COLO668 (cell line): ENCODE data around the gene PRC1.
"Not testable (repeated sequence)": the region's sequence is repeated elsewhere in the genome, so short reads cannot be mapped to it uniquely, and the experiment has no call there.

Experiments used
- DNase-seq: peaks from one replicate; lab custom pipeline; 2025; ENCODE audit not compliant: unreplicated experiment; lab: John Stamatoyannopoulos, UW

Gene PRC1, protein sequence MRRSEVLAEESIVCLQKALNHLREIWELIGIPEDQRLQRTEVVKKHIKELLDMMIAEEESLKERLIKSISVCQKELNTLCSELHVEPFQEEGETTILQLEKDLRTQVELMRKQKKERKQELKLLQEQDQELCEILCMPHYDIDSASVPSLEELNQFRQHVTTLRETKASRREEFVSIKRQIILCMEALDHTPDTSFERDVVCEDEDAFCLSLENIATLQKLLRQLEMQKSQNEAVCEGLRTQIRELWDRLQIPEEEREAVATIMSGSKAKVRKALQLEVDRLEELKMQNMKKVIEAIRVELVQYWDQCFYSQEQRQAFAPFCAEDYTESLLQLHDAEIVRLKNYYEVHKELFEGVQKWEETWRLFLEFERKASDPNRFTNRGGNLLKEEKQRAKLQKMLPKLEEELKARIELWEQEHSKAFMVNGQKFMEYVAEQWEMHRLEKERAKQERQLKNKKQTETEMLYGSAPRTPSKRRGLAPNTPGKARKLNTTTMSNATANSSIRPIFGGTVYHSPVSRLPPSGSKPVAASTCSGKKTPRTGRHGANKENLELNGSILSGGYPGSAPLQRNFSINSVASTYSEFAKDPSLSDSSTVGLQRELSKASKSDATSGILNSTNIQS

DNA sequence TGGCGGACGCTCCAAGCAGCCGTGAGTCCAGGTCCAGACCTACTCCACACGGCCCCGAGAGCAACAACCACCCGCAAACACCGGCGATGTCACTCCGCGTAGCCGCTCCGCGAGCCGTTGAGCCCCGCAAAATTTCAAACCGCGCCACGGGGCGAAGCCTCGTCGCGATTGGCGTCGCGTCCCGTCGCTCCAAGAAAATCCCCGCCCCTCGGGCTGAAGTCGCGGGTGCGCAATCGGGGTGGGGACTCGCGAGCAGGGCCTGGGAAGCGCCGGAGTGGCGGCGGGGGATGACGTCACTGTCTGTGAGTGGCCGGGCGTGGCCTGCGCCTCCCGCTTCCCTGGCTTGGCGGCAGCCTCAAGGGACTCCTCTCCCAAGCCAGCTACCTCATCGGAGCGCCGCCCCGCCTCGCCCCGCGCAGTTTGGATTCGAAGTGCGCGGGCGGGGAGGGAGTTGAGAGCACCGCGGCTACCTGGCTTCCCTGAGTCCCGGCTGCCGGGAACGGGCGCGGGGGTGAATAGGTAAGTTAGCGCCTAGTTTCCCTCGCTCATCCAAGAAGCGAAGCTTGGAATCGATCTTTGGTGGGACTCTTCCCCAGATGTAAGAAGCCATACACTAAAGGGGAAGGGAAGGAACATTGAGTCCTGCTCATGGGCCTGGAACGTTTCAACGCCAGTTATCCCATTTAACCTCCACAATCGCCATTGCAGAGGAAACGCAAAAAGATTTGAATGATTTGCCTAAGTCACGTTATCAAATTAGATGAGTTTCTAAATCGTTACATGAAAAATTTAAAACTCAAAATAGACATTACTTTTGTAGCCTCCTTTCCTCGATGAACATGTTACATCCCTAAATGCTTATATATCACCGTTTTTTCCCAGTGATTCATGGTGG lies at the start of gene PRC1:
PRC1 (minus strand) TSS at position 119 of the 895 bp plus-strand sequence; CDS start at position 1, 118 bp downstream.
- DNase-seq = peak; percentile 98

DNA sequence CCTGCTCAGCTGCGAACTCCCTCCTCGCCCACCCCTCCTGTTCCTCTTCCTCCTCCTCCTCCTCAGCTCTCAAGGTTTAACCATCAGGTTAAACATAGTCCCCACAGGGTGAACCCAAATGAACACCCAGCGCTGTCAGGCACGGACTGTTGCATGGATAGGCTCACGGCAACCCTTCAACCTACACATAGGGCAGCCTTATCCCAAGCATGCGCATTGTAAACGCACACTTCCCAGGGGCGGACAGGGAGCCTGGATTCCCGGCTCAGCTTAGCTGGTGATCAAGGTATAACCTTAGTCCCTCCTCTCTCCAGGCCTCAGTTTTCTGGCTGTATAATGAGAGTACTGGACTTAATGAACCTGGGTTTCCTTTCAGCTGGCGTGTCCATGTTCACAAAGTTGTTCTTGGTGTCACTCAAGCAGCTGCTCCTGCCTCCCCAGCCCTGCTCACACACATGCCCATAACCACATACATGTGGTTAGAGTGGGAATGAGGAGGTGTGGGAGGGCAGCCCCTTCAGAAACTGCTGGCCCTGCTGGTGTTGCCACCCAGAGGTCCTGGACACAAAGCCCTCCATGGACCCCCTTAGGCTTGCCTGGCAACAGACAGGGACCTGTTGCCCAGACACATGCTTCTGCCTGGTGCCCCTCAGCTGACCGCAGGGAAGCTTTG lies 49.0 kb upstream of the PRC1 start:
- no peak for DNase-seq

DNA sequence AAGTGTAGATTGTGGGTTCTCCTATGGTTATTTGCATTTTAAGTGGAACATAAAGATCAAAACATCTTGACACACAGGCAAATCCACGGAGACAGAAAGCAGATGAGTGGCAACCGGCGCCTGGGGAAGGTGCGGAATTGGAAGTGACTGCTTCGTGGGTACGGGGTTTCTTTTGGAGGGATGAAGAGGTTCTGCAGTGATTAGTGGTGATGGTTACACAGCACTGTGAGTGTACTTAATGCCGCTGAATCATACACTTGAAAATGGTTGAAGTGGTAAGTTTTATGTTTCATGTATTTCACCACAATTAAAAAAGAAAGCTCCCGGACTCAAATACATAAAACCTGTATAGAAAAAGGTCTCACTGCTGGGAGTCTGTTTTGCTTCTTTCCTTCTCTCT lies 46.5 kb upstream of the PRC1 start:
- DNase-seq = no peak

DNA sequence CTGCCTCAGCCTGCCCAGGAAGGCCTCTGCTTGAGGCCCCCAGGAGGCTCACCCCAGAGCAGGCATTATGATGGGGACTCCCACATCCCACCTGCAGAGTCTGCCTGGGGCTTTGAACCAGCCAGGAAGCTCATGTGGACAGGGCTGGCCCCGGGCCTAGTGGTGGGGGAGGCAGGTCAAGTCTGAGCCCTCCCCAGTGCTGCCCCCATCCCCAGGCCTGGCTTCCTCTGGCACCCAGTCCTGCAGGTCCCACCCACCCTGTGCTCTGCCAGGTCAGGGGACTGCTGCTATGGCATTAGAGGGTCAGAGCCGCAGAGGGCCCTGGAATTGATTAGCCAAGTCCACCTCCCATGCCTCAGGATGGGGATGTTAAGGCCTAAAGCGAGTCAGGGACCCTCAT lies 45.7 kb upstream of the PRC1 start:
- DNase-seq = no peak

DNA sequence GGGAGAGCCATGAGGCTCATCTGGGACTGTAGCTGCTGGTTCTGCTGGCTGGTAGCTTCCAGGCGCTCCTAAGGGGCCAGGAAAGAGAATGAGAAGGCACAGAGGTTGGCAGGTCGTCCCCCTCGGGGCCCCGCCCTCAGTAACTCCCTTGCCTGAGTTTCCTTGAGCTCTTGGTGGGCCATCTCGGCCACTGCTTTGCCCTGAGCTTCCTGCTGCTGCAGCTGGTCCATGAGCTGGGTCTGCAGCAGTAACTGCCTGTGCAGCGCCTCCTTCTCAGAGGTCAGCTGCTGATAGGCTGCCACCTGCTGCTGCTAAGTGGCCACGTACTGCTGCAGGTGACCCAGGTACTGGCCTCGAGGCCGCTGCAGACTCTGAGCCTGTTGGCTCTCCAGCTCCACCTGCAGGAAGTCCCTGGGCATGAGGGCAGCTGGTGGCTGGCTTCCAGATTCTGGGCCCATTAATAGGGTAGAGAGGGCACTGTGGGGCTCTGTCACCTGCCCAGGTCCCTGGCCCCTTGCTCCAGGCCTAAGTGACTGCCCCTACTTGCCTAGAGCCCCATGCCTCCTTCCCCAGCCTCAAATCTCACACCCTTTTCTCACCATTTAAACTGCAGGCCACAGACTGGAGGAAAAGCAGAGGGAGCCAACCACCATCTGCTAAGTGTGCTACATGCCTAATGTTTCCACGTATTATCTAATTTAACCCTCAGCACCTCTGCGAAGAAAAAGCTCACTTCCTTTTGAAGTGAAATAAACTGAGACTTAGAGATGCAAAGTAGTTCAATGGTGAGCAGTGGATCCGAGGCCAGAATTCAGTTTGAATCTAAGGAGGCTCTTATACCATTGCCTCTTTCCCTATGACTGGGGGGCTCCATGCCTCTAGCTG lies 38.8 kb upstream of the PRC1 start:
- DNase-seq = peak; percentile 88

DNA sequence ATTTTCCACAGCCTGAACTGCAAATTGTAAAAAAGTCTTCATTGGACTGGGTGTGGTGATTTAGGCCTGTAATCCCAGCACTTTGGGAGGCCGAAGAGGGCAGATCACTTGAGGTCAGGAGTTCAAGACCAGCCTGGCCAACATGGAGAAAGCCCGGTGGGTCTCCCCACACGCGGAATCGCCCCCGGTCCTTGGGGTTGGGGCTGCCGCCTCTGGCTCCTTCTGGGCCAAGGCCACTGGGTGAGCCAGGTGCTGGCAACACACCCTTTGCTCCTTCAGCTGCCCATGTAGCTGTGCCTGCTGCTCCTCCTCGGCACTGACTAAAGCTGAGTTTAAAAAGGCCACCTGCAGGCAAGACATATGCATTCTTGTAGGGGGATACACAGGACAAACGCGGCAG lies 37.5 kb upstream of the PRC1 start:
- no peak for DNase-seq

DNA sequence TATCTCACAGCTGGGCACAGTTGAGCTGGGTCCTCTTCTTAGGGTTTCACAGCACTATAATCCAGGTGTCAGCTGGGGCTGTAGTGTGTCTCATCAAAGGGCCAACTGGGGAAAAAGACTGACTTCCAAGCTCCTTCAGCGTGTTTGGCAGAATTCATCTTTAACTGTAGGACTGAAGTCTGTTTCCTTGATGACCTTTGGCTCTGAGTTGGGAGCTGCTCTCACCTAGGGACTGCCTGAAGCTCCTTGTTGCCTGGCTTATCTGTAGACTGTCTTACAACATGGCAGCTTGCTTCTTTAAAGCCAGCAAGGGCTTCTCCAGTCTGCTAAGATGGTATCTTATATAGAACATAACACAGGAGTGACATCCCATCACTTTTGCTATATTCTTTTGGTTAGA lies 33.3 kb upstream of the PRC1 start:
- DNase-seq = no peak

DNA sequence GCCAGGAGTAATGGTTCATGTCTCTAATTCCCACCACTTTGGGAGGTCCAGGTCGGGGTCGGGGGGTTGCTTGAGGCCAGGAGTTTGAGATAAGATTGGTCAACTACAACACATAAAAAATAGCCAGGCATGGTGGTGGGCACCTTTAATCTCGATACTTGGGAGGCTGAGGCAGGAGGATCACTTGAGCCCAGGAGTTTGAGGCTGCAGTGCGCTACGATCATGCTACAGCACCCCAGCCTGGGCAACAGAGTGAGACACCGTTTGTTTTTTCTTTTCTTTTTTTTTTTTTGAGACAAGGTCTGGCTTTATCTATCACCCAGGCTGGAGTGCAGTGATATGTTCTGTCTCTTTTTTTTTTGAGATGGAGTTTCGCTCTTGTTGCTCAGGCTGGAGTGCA lies 29.4 kb upstream of the PRC1 start:
- no peak for DNase-seq

DNA sequence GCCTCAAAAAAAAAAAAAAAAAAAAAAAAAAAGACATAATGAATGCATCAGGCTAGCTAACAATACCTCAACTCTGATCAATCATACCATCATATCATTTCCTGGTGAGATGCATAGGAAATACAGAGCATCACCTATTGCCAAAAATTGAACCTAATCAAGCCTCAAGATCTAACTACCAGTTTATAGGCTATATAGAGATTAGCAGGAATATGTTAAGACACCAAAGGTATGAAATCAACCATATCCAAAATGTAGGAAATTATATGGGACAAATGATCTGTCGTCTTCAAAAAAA lies 28.4 kb upstream of the PRC1 start:
- DNase-seq = no peak

DNA sequence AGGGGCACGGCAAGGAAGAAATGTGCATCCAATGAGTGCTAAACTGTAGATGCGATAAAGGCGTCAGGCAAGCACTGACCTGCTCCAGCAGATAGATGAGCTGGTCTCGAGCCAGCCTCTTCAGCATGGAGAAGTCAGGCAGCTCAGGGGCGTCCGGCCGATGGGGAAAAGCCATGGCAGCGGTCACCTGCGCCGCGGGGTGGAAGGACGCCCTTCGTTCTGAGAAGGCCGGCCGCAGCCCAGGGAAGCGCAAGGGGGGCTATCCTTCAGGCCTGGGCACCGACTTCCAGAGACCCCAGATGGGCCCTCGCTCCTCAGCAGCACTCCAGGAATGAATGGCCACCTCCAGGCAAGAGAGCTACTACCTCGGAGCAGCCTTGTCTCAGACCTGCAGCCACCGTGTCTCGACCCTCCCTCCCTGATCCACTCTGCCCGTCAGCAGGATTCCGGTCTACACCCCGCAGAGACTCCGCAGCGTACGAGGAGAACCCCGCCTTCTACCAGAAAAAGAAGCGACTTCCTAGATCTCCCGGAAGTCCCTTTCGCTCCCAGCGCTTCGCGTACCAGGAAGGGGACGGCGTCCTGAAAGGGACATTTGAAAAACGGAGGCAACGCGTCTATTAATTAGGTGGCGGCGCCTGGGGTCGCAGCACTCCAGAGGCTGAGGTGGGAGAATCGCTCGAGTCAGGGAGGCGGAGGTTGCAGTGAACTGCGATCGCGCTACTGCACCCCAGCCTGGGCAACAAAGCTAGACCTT lies 27.9 kb upstream of the PRC1 start, which contains the start of gene VPS33B:
VPS33B (minus strand) TSS at position 520 of the 757 bp plus-strand sequence; CDS start at position 175, 345 bp downstream.
- peak; percentile 86 for DNase-seq

DNA sequence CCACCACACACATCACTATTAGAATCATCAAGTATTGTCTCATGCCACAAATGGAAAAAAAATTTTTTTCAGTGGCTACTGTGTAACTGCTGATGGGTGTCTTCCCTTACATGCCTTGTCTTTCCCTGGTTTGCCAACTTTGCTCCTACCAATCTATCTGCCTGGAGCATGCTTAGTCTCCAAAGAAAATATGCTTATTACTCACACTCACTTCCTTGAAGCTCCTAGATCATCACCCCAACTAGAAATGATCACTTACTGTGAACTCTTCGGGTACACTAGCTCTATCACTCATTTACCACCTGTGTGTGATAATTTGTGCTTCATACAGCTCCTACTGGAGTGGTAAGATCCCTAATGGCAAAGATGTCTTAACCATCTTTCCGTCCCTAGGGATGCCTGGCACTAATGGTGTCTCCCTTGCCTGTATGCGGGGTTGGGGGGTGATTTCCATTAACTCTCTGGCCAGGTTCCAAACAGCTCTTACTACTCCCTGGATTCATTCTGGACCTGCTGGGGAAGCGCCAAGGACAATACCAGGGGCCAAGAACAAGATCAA lies 27.3 kb upstream of the PRC1 start:
- no peak for DNase-seq

DNA sequence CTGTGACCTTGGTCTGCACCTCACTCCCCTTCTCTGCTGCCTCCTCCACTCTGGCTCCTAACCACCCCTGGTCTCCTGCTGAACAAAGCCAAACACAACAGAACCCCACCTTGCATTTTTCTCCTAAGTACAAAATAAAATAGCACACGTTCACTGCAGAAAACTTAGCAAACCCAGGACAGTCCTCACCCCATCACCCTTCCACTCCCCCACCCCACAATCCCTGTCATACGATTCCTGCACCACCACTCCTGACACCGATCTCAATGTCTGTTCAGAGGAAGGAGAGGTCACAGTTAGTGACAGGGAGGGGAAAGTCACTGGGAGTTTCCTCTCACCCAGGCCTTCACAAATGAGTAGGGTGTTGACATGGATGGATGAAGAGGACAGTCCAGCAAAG lies 23.8 kb upstream of the PRC1 start:
- DNase-seq = no peak

DNA sequence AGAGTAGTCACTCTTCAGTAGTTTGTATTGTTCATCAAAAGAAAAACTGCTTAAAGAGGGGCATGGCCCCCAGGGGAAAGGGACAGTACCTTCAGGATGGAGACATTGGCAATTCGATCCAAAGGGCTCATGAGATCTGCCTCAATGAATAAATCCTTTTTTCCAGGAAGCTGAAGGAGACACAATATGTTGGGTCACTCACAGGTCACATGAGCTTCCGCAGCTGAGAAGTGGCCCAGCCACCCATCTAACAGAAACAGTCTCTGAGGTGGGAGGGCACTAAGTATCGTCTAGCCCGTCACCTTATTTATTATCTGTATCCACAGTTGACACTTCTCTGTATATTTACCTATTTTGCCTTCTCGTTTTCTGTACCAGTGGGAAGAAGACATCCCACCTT lies 23.4 kb upstream of the PRC1 start:
- no peak for DNase-seq

DNA sequence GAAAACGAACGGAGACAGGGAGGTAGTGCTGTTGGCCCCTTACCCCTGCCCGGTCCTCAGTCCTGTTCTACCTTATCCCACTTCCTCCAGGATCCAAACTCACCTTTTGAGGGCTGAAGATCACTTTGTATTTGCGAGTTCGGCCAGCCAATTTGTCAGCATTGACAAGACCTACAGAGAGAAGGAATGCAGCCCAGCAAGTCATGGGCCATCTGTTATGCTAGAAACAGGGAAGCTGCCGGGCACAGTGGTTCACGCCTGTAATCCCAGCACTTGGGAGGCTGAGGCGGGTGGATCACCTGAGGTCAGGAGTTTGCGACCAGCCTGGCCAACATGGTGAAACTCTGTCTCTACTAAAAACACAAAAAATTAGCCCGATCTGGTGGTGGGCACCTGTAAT lies 19.4 kb upstream of the PRC1 start:
- DNase-seq = not testable (repeated sequence)

DNA sequence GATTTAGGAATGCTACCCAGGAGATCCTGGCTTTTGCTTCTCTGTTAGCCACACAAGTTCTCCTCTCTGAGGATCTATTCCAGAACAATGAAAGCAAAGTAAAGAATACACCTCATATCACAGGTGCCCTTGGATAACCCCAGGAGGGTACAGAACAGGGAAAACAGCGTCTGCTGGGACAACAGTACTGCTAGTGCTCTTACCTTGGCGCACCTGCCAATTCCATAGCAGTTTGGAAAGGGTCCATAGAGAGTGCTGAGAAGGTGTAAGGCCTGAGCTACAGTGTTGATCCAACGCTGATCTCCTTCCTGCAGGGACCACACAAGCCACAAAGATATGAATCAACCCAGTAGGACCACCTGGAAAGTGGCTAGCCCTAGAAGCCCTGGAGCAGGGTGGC lies 12.9 kb upstream of the PRC1 start:
- no peak for DNase-seq

DNA sequence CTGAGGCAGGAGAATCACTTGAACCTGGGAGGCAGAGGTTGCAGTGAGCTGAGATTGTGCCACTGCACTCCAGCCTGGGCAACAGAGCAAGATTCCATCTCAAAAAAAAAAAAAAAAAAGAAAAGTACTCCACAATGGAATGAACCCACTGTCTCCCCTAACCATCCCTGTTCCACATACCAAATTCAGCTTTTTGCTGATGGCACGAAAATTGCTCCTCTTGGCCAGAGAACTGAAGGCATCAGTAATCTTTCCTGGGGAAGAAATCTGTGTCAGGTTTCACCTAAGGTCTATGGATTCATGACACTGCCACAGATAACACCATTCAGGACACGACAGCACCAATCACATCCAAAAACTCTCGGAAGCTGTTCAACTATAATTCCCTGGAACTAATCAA lies 6.9 kb upstream of the PRC1 start:
- no peak for DNase-seq

DNA sequence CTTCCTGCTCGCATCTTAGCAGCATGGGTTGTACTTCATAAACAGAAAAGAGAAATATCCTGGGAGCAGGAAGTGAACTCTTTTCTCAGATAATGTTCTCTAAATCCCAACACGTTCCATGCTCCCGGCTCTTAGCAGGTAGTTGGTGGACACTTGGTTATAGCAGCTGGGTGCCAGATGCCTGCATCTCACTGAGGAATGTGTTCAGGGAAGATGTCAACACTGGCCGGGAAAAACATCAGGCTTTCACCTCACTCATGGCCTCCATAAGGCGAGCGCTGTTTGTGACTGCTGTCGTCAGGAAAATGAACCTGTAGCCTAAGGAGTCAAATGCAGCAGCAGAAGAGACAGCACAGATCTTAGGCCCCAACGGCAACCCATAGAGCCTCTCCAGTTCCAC lies 4.4 kb upstream of the PRC1 start:
- DNase-seq = no peak

DNA sequence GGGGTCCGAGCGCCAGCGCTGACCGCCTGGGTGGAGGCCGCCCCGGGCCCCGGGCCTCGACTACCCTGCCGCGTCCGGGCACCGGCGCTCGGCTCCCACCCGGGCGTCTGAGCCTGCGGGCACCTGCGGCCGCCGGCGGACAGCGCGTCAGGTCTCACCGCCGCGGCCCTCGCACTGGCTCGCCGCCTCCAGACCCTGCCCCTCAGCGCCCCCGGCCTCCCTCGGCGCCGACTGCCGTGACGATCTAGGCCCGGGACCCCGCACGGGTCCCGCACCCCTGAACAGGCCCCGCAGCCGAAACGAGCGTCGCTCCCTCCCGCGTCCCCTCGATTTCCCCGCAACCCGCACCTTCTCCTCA lies 297 bp downstream of the PRC1 start:
- DNase-seq = peak; percentile 44

DNA sequence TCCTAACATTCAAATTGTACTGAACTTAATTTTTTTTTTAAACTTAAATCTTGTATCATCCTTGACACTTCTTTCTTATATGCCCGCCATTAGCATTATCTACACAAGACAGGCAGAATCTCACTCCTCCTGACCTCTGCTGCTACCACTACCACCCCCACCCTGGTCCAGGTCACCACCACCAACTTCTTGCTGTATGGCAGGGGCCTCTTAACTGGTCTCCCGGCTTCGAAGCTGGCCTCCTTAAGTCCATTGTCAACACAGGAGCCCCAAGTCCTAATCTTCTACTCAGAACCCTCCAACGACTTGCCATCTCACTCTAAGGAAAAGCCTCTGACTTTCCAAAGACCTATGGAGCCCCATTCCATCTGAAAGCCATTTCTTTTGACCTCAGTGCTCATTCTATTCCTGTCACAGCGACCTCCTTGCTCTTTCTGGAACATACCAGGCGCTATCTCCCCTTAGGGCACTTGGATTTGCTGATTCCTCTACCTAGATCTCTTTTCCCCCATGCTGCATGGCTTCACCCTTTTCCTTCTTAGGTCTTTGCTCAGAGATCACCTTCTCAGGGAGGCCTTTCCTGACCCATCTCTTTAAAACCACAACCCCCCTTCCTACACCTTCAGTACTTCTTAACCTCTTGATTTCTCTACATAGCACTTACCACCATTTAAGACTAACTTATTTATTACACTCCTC lies 2.6 kb downstream of the PRC1 start:
- DNase-seq = no peak
